ENCODE results near the gene MORC4.

GRCh38 chrX:106903291-106903824 lies 96.7 kb downstream of the MORC4 start, which contains the start of gene RIPPLY1:
- TF ChIP-seq CTCF (IDR thresholded peaks at IDR 0.05) (no peak), POLR2A (IDR thresholded peaks at IDR 0.05) (no peak)

All from thyroid gland (tissue), 4 donors.